Right lobe of liver (tissue), 4 donors: Measurements from ENCODE around the gene TEPSIN.

Experiments used
- POLR2A ChIP-seq: fragments of 450-650 bp; IDR thresholded peaks from one replicate; pipeline ENCODE4 v1.6.1; 2017; ENCODE audit warnings: antibody characterized with exemption, mild to moderate bottlenecking
- TF ChIP-seq, protein P1 (sequence below), 4 donors: fragments of 200-600 bp in 3 of 4; fragments of 450-650 bp in 1 of 4; IDR thresholded peaks; one replicate each; pipeline versions ENCODE4 v1.5.1 to v1.8.0; 2016 to 2022; ENCODE audit warnings: antibody characterized with exemption in 4 of 4, mild to moderate bottlenecking in 2 of 4
- donor health status: DM: no; HTN: no; CAD: no.
- donor health status: DM: no; HTN: no; CAD: no.
- donor health status: DM: no; HTN: yes; CAD: no.

DNA sequence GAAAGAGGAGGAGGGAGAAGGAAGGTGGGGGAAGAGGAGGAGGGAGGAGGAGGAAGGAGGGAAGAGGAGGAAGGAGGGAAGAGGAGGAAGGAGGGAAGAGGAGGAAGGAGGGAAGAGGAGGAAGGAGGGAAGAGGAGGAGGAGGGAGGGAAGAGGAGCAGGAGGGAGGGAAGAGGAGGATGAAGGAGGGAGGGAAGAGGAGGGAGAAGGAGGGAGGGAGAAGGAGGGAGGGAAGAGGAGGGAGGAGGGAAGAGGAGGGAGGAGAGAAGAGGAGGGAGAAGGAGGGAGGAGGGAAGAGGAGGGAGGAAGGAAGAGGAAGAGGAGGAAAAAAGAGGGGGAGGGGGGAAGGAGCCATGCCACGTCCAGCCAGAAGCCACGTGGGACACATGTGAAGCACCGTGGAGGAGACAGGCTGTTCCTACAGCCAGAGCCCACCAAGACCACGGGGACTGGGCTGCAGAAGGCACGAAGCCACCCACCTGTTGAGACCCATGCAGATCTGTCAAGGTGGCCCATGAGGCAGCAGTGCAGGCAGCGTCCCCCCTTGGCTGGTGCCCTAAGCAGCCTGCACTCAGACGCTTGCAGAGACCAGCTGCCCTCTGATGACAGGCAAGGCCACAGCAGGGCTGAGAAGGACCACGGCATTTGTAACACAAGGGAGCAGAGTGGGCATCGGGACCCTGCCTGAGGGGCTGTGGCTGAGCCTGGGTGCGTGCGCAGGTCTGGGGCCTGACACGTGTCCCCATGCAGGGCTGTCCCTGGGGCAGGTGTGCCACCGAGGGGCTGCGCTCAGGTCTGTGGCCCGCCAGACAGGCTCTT lies 10.6 kb upstream of the TEPSIN start:
- TF ChIP-seq, protein P1, sequence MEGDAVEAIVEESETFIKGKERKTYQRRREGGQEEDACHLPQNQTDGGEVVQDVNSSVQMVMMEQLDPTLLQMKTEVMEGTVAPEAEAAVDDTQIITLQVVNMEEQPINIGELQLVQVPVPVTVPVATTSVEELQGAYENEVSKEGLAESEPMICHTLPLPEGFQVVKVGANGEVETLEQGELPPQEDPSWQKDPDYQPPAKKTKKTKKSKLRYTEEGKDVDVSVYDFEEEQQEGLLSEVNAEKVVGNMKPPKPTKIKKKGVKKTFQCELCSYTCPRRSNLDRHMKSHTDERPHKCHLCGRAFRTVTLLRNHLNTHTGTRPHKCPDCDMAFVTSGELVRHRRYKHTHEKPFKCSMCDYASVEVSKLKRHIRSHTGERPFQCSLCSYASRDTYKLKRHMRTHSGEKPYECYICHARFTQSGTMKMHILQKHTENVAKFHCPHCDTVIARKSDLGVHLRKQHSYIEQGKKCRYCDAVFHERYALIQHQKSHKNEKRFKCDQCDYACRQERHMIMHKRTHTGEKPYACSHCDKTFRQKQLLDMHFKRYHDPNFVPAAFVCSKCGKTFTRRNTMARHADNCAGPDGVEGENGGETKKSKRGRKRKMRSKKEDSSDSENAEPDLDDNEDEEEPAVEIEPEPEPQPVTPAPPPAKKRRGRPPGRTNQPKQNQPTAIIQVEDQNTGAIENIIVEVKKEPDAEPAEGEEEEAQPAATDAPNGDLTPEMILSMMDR (IDR thresholded peaks at IDR 0.05), result no peak
- no peak for TF ChIP-seq POLR2A
